PC-9 (cell line): Measurements from ENCODE around the gene SPTLC1. TPM values are rescaled to one million over a fixed set of nuclear protein-coding genes. Genes with fewer than 3 reads are reported as not detected.

Source experiments
- BruUV-seq: library from RNA; stranded (reverse); fragments of 400-500 nt; replicated peaks from 2 replicates; lab custom pipeline; 2021; lab: Mats Ljungman, UMichigan
- CTCF ChIA-PET: fragments of 300-600 bp; sonication (Branson Sonifier 250); formaldehyde crosslinking; loops from one replicate; lab custom pipeline; 2022; ENCODE audit warnings: antibody characterized with exemption; lab: Charles Lee
- POLR2A ChIA-PET: fragments of 300-600 bp; sonication (Branson Sonifier 250); formaldehyde crosslinking; loops from one replicate; lab custom pipeline; 2022; ENCODE audit warnings: antibody characterized with exemption; ENCODE audit not compliant: unreplicated experiment; lab: Charles Lee
- DNase-seq, 2 experiments: peaks; one replicate each; pipeline versions ENCODE4 v3.0.0 to v3.0.0-alpha.2; 2015 to 2022; ENCODE audit warnings: mixed read lengths in 1 of 2
- H2AFZ ChIP-seq: fragments of 200-600 bp; sonication (generic); 2 replicates; pipeline ENCODE4 v1.8.1; 2017; ENCODE audit warnings: antibody characterized with exemption
- H3F3A ChIP-seq: fragments of 200-600 bp; sonication (generic); 2 replicates; pipeline ENCODE4 v1.8.1; 2017; ENCODE audit warnings: antibody characterized with exemption, mild to moderate bottlenecking, low read depth; ENCODE audit not compliant: insufficient read depth
- H3K27ac ChIP-seq: fragments of 200-600 bp; sonication (generic); 2 replicates; pipeline ENCODE4 v1.6.1; 2016; ENCODE audit warnings: mixed run types
- H3K27me3 ChIP-seq: fragments of 200-600 bp; sonication (generic); 2 replicates; pipeline ENCODE4 v1.6.1; 2016; ENCODE audit warnings: low read depth, mixed run types; ENCODE audit not compliant: insufficient read depth
- H3K36me3 ChIP-seq: fragments of 200-600 bp; sonication (generic); 2 replicates; pipeline ENCODE4 v1.6.1; 2016; ENCODE audit warnings: low read depth, mixed run types
- H3K4me1 ChIP-seq: fragments of 200-600 bp; sonication (generic); replicated peaks from 2 replicates; pipeline ENCODE4 v1.6.1; 2016; ENCODE audit warnings: mixed run types; ENCODE audit not compliant: insufficient read depth
- H3K4me2 ChIP-seq: fragments of 200-600 bp; sonication (generic); 2 replicates; pipeline ENCODE4 v1.6.1; 2017; ENCODE audit warnings: mixed run types
- H3K4me3 ChIP-seq: fragments of 200-600 bp; sonication (generic); 2 replicates; pipeline ENCODE4 v1.6.1; 2016; ENCODE audit warnings: mixed run types
- H3K79me2 ChIP-seq: fragments of 200-600 bp; sonication (generic); 2 replicates; pipeline ENCODE4 v1.6.1; 2017; ENCODE audit warnings: low read depth, mixed run types
- H3K9me2 ChIP-seq: fragments of 200-600 bp; sonication (generic); 2 replicates; pipeline ENCODE4 v1.8.1; 2017; ENCODE audit warnings: mild to moderate bottlenecking; ENCODE audit not compliant: insufficient read depth
- H3K9me3 ChIP-seq: fragments of 200-600 bp; sonication (generic); 2 replicates; pipeline ENCODE4 v1.8.1; 2016; ENCODE audit warnings: low read depth; ENCODE audit not compliant: insufficient read depth
- H4K20me1 ChIP-seq: fragments of 200-600 bp; sonication (generic); 2 replicates; pipeline ENCODE4 v1.8.1; 2017; ENCODE audit not compliant: insufficient read depth
- EZH2 ChIP-seq: fragments of 200-600 bp; sonication (generic); IDR thresholded peaks from 2 replicates; pipeline ENCODE4 v1.8.0; 2017; ENCODE audit warnings: antibody characterized with exemption, low read depth
- intact Hi-C: fragments of 100-400 bp; cut with micrococcal nuclease; formaldehyde crosslinking; loops from one replicate; pipeline ENCODE4 v1.10.0; 2022; ENCODE audit not compliant: unreplicated experiment
- total RNA-seq: library from RNA; stranded (reverse); gene quantifications from 2 replicates; pipeline ENCODE4 v1.2.3, GENCODE V29; 2021
- TF ChIP-seq, protein P1 (sequence below): fragments of 200-600 bp; sonication (generic); conservative IDR thresholded peaks from 2 replicates; pipeline ENCODE4 v1.6.1; 2017; ENCODE audit warnings: mixed run types, antibody characterized with exemption, mild to moderate bottlenecking, moderate library complexity

SPTLC1 gene
- total RNA-seq, 1 experiment from 2014 or later, result 103 TPM

DNA sequence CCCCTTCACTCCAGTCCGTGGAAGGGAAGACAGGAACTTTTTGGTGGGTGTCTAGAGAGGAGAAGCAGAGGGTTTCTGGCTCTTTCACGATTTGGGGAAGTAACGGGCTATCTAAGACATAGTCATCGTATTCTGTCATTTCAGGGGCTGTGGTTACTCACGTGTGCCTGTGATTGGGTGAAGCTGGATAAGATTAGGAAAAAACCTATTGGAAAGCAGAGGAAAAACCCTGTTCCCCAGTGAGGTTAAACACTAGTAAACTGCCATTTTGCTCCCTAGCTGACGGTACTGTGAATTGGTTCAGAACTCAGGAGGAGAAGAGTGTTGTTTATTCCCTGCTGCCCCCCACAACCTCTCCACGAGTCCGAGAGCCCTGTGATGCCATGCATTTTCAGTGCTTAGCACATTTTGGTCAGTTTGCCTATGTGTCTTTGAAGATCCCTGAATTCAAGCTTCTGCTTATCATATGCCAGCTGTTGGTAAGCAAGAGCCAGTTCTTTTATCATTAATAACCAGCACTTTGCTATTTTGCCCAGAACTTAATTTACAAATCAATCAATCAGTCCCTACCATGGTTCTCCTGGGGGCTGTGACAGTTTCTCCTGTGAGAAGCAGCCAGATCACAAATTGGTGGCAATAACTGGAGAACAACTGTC, 120.1 kb downstream of the SPTLC1 start:
- no peak overlapping the region for H3K27ac ChIP-seq
- no peaks in the 10 kb centered on the region for H3K9me2 ChIP-seq
- no peak overlapping the region for H2AFZ ChIP-seq
- H3K79me2 ChIP-seq, result no peaks in the 10 kb centered on the region
- H3F3A ChIP-seq, result no peaks in the 10 kb centered on the region
- no peak overlapping the region for H3K4me2 ChIP-seq
- no peak for DNase-seq
- no peaks in the 10 kb centered on the region for H3K36me3 ChIP-seq
- intact Hi-C loops, result no loop called here
- H3K27me3 ChIP-seq, result peaks cover 92% of the 10 kb centered on the region
- no TSS peak for BruUV-seq
- no peaks in the 10 kb centered on the region for H3K4me1 ChIP-seq
- ChIA-PET CTCF (no interaction called here), POLR2A (no interaction called here)
- H3K4me3 ChIP-seq, result no peak overlapping the region
- no peaks in the 10 kb centered on the region for H3K9me3 ChIP-seq
- TF ChIP-seq EZH2, result no peak
- TF ChIP-seq, protein P1, sequence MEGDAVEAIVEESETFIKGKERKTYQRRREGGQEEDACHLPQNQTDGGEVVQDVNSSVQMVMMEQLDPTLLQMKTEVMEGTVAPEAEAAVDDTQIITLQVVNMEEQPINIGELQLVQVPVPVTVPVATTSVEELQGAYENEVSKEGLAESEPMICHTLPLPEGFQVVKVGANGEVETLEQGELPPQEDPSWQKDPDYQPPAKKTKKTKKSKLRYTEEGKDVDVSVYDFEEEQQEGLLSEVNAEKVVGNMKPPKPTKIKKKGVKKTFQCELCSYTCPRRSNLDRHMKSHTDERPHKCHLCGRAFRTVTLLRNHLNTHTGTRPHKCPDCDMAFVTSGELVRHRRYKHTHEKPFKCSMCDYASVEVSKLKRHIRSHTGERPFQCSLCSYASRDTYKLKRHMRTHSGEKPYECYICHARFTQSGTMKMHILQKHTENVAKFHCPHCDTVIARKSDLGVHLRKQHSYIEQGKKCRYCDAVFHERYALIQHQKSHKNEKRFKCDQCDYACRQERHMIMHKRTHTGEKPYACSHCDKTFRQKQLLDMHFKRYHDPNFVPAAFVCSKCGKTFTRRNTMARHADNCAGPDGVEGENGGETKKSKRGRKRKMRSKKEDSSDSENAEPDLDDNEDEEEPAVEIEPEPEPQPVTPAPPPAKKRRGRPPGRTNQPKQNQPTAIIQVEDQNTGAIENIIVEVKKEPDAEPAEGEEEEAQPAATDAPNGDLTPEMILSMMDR, result no peak
- no peaks in the 10 kb centered on the region for H4K20me1 ChIP-seq

DNA sequence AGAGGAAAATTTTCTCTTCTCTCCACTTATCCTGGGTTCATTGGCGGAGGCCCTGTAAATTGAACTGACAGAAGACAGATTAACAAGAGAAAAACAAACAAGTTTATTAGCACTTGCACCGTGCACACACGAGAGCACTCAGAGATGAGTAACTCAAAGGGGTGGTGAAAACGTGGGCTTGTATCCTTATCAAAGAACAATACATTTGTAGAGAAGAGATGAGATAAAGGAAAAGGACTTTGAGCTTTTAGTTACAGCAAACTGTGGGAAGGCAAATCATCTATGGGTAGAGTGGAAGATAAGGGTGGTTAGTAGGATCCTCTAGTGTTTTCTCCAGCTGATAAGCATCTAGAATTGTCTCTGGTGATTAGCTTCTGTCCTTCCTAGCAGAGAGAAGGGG, 120.8 kb downstream of the SPTLC1 start:
- no peaks in the 10 kb centered on the region for H4K20me1 ChIP-seq
- no peak overlapping the region for H2AFZ ChIP-seq
- no peak overlapping the region for H3K4me3 ChIP-seq
- BruUV-seq, result no TSS peak
- no peaks in the 10 kb centered on the region for H3K9me2 ChIP-seq
- TF ChIP-seq, protein P1, result no peak
- TF ChIP-seq EZH2, result no peak
- DNase-seq, result no peak
- no peaks in the 10 kb centered on the region for H3K36me3 ChIP-seq
- H3K79me2 ChIP-seq, result no peaks in the 10 kb centered on the region
- H3K4me1 ChIP-seq, result no peaks in the 10 kb centered on the region
- intact Hi-C loops, result no loop called here
- H3K27ac ChIP-seq, result no peak overlapping the region
- H3F3A ChIP-seq, result no peaks in the 10 kb centered on the region
- H3K4me2 ChIP-seq, result no peak overlapping the region
- peaks cover 87% of the 10 kb centered on the region for H3K27me3 ChIP-seq
- ChIA-PET POLR2A (no interaction called here), CTCF (no interaction called here)
- H3K9me3 ChIP-seq, result no peaks in the 10 kb centered on the region

DNA sequence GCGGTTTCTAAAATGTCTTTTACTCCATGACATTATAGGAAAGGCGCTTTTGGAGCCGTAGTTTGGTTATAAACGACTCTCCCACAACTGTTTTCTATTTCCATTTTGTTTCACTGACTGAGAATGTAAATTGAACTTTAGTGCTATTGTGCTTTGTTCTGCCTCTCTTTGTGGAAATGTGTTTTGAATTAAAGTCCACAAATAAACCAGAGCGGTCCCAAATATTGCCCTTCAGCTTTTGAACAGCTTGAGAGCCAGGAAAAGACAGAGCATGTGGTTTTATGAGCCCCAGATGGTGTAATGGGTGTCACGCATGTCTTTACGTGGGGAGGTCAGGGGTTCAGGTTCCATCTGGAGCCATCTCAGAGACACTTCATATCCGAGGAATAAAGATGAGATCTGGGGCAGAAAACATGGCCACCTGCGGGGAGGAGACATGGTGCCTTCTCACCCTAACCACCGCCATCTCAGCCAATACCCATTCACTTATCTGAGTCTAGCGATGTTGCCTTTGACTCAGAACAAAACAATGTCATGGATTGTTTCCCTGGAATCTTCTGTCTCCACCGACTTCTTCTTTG, 122.7 kb downstream of the SPTLC1 start:
- no peak for DNase-seq
- ChIA-PET POLR2A (no interaction called here), CTCF (no interaction called here)
- no peak overlapping the region for H2AFZ ChIP-seq
- no peak overlapping the region for H3K4me2 ChIP-seq
- no peak overlapping the region for H3K27ac ChIP-seq
- no peak overlapping the region for H3K4me3 ChIP-seq
- no peaks in the 10 kb centered on the region for H3K36me3 ChIP-seq
- no peaks in the 10 kb centered on the region for H3F3A ChIP-seq
- intact Hi-C loops, result no loop called here
- peaks cover 69% of the 10 kb centered on the region for H3K27me3 ChIP-seq
- H4K20me1 ChIP-seq, result no peaks in the 10 kb centered on the region
- H3K4me1 ChIP-seq, result no peaks in the 10 kb centered on the region
- no peaks in the 10 kb centered on the region for H3K9me2 ChIP-seq
- TF ChIP-seq, protein P1, result no peak
- TF ChIP-seq EZH2, result no peak
- BruUV-seq, result no TSS peak
- no peaks in the 10 kb centered on the region for H3K9me3 ChIP-seq
- no peaks in the 10 kb centered on the region for H3K79me2 ChIP-seq
